ES-I3 (cell line): ENCODE results near the gene FAM53B.
"Not testable (repeated sequence)": the region's sequence is repeated elsewhere in the genome, so short reads cannot be mapped to it uniquely, and the experiment has no call there.

Source experiments
- H3K36me3 ChIP-seq: 2 replicates; pipeline ENCODE4 v1.6.1; 2013; ENCODE audit warnings: mild to moderate bottlenecking, low read length, control low read depth, moderate library complexity; ENCODE audit not compliant: insufficient read depth
- H3K4me1 ChIP-seq: 2 replicates; pipeline ENCODE4 v1.6.1; 2013; ENCODE audit warnings: mild to moderate bottlenecking, control low read depth, low read length; ENCODE audit not compliant: insufficient read depth
- H3K9ac ChIP-seq: 2 replicates; pipeline ENCODE4 v1.6.1; 2013; ENCODE audit warnings: low read depth, mild to moderate bottlenecking, low read length, moderate library complexity
- H3K9me3 ChIP-seq: 2 replicates; pipeline ENCODE4 v1.6.1; 2013; ENCODE audit warnings: mild to moderate bottlenecking, low read length, moderate library complexity; ENCODE audit not compliant: control insufficient read depth, insufficient read depth

FAM53B gene

GRCh38 chr10:124744102-124745050 lies at the start of gene FAM53B:
Gene FAM53B, minus strand, starts transcription at chr10:124744378. Its CDS starts 37,665 bp downstream, at chr10:124706713.
- no peaks in the 10 kb centered on the region for H3K36me3 ChIP-seq
- H3K4me1 ChIP-seq: peaks cover 37% of the 10 kb centered on the region
- no peaks in the 10 kb centered on the region for H3K9me3 ChIP-seq
- peak within 1 kb of the TSS; percentile 65; the same call in 1 of the 2 replicates for H3K9ac ChIP-seq

- Histone ChIP-seq H3K36me3 (no peaks in the 10 kb centered on the region), H3K9ac (peak overlapping the region; percentile 94; the same call in 1 of the 2 replicates), H3K9me3 (no peaks in the 10 kb centered on the region), H3K4me1 (no peaks in the 10 kb centered on the region)
These were observed 48.8 kb upstream of the FAM53B start for GRCh38 chr10:124792998-124793352.

- H3K9ac ChIP-seq: peak within 1 kb of the TSS; percentile 94
- H3K36me3 ChIP-seq: no peaks in the 10 kb centered on the region
- H3K4me1 ChIP-seq: no peaks in the 10 kb centered on the region
- H3K9me3 ChIP-seq: no peaks in the 10 kb centered on the region
These were observed 47.6 kb upstream of the FAM53B start, which contains the start of gene EEF1AKMT2 for GRCh38 chr10:124791547-124792348. Gene EEF1AKMT2, minus strand, starts transcription at chr10:124791887. Its CDS starts 54 bp downstream, at chr10:124791833.

GRCh38 chr10:124782900-124783299 lies 38.7 kb upstream of the FAM53B start:
- not testable (repeated sequence) for H3K4me1 ChIP-seq, H3K36me3 ChIP-seq, H3K9me3 ChIP-seq, H3K9ac ChIP-seq

GRCh38 chr10:124768791-124769190 lies 24.6 kb upstream of the FAM53B start:
- no peak overlapping the region for H3K9ac ChIP-seq
- H3K4me1 ChIP-seq: no peaks in the 10 kb centered on the region
- H3K36me3 ChIP-seq: peaks cover 8% of the 10 kb centered on the region
- H3K9me3 ChIP-seq: no peaks in the 10 kb centered on the region

GRCh38 chr10:124765256-124765655 lies 21.1 kb upstream of the FAM53B start:
- Histone ChIP-seq H3K4me1 (no peaks in the 10 kb centered on the region), H3K9ac (no peak overlapping the region), H3K9me3 (no peaks in the 10 kb centered on the region), H3K36me3 (peaks cover 3% of the 10 kb centered on the region; the same call in 1 of the 2 replicates)

- peaks cover 3% of the 10 kb centered on the region; the same call in 1 of the 2 replicates for H3K36me3 ChIP-seq
- H3K4me1 ChIP-seq: no peaks in the 10 kb centered on the region
- H3K9me3 ChIP-seq: no peaks in the 10 kb centered on the region
- H3K9ac ChIP-seq: no peak overlapping the region
These were observed 19.1 kb upstream of the FAM53B start for GRCh38 chr10:124763267-124763666.

- Histone ChIP-seq H3K4me1 (peaks cover under 1% of the 10 kb centered on the region; the same call in 1 of the 2 replicates), H3K9ac (no peak overlapping the region), H3K9me3 (no peaks in the 10 kb centered on the region), H3K36me3 (peaks cover 3% of the 10 kb centered on the region; the same call in 1 of the 2 replicates)
These were observed 18.1 kb upstream of the FAM53B start for GRCh38 chr10:124762281-124762680.

GRCh38 chr10:124756156-124756903 lies 12.2 kb upstream of the FAM53B start:
- no peaks in the 10 kb centered on the region for H3K9me3 ChIP-seq
- peaks cover 16% of the 10 kb centered on the region for H3K4me1 ChIP-seq
- H3K9ac ChIP-seq: no peak overlapping the region
- peaks cover 4% of the 10 kb centered on the region; the same call in 1 of the 2 replicates for H3K36me3 ChIP-seq

- Histone ChIP-seq H3K4me1 (peaks cover 16% of the 10 kb centered on the region), H3K36me3 (peaks cover 4% of the 10 kb centered on the region; the same call in 1 of the 2 replicates), H3K9me3 (no peaks in the 10 kb centered on the region), H3K9ac (no peak overlapping the region)
These were observed 11.4 kb upstream of the FAM53B start for GRCh38 chr10:124755581-124755980.

GRCh38 chr10:124754227-124754626 lies 10.0 kb upstream of the FAM53B start:
- peaks cover 16% of the 10 kb centered on the region for H3K4me1 ChIP-seq
- no peaks in the 10 kb centered on the region for H3K9me3 ChIP-seq
- peaks cover 4% of the 10 kb centered on the region; the same call in 1 of the 2 replicates for H3K36me3 ChIP-seq
- H3K9ac ChIP-seq: no peak overlapping the region

GRCh38 chr10:124748953-124749645 lies 4.9 kb upstream of the FAM53B start:
- H3K9me3 ChIP-seq: no peaks in the 10 kb centered on the region
- peaks cover 9% of the 10 kb centered on the region; the same call in 1 of the 2 replicates for H3K4me1 ChIP-seq
- H3K9ac ChIP-seq: no peak overlapping the region
- H3K36me3 ChIP-seq: peaks cover 4% of the 10 kb centered on the region; the same call in 1 of the 2 replicates

GRCh38 chr10:124748166-124748565 lies 4.0 kb upstream of the FAM53B start:
- H3K4me1 ChIP-seq: peaks cover 9% of the 10 kb centered on the region; the same call in 1 of the 2 replicates
- no peaks in the 10 kb centered on the region for H3K9me3 ChIP-seq
- H3K36me3 ChIP-seq: no peaks in the 10 kb centered on the region
- no peak overlapping the region for H3K9ac ChIP-seq
